ENCODE results near the gene KAZN.

- TF ChIP-seq GATA2 (IDR thresholded peaks at IDR 0.05; ENCODE audit: low read depth, low read length) (no peak), GATA3 (IDR thresholded peaks at IDR 0.05; ENCODE audit: low read depth, low read length) (no peak)
These were observed 243.9 kb downstream of the KAZN start for GRCh38 chr1:14842361-14842760.

Data from SH-SY5Y (cell line).